HG03575 (cell line): Measurements from ENCODE around the gene PCDHB13.
"Not testable (repeated sequence)": the region's sequence is repeated elsewhere in the genome, so short reads cannot be mapped to it uniquely, and the experiment has no call there.

Experiments used
- ATAC-seq: cut with Tn5 transposase; IDR thresholded peaks from one replicate; pipeline ENCODE4 v1.9.1; 2021; ENCODE audit not compliant: unreplicated experiment, insufficient number of reproducible peaks, low FRiP score; ENCODE audit errors: extremely low read depth

PCDHB13 gene

GRCh38 chr5:141199359-141200235 lies 14.1 kb upstream of the PCDHB13 start, which contains the start of gene PCDHB11:
Gene PCDHB11 (plus strand): TSS chr5:141199627. CDS start chr5:141199775, 148 bp downstream.
- no peak for ATAC-seq

GRCh38 chr5:141201126-141201525 lies 12.6 kb upstream of the PCDHB13 start:
- ATAC-seq = not testable (repeated sequence)

GRCh38 chr5:141201646-141202045 lies 12.1 kb upstream of the PCDHB13 start:
- ATAC-seq = not testable (repeated sequence)

GRCh38 chr5:141208478-141208877 lies 5.2 kb upstream of the PCDHB13 start, which contains the start of gene PCDHB12:
Gene PCDHB12 (plus strand): TSS chr5:141208719. CDS start chr5:141208908, 189 bp downstream.
- no peak for ATAC-seq

GRCh38 chr5:141210281-141210680 lies 3.4 kb upstream of the PCDHB13 start:
- ATAC-seq = not testable (repeated sequence)

- ATAC-seq = not testable (repeated sequence)
These were observed 2.9 kb upstream of the PCDHB13 start for GRCh38 chr5:141210849-141211248.

GRCh38 chr5:141214583-141214982 lies 864 bp downstream of the PCDHB13 start:
- not testable (repeated sequence) for ATAC-seq

- not testable (repeated sequence) for ATAC-seq
These were observed 1.8 kb downstream of the PCDHB13 start for GRCh38 chr5:141215504-141215903.

- ATAC-seq = not testable (repeated sequence)
These were observed 2.3 kb downstream of the PCDHB13 start for GRCh38 chr5:141216035-141216434.

GRCh38 chr5:141223112-141223783 lies 9.5 kb downstream of the PCDHB13 start, which contains the start of gene PCDHB14:
Gene PCDHB14 (plus strand): TSS chr5:141223343. CDS start chr5:141223506, 163 bp downstream.
- no peak for ATAC-seq

- not testable (repeated sequence) for ATAC-seq
These were observed 11.1 kb downstream of the PCDHB13 start for GRCh38 chr5:141224844-141225243.

- not testable (repeated sequence) for ATAC-seq
These were observed 11.7 kb downstream of the PCDHB13 start for GRCh38 chr5:141225421-141225820.

GRCh38 chr5:141234109-141234667 lies 20.5 kb downstream of the PCDHB13 start:
- ATAC-seq = no peak

GRCh38 chr5:141235922-141236321 lies 22.2 kb downstream of the PCDHB13 start:
- not testable (repeated sequence) for ATAC-seq

- ATAC-seq = no peak
These were observed 23.0 kb downstream of the PCDHB13 start for GRCh38 chr5:141236516-141237313.

GRCh38 chr5:141241496-141241895 lies 27.8 kb downstream of the PCDHB13 start:
- ATAC-seq = no peak

GRCh38 chr5:141245250-141245717 lies 31.6 kb downstream of the PCDHB13 start, which contains the start of gene PCDHB15:
Gene PCDHB15 (plus strand): TSS chr5:141245395. CDS start chr5:141245579, 184 bp downstream.
- no peak for ATAC-seq

GRCh38 chr5:141246971-141247370 lies 33.3 kb downstream of the PCDHB13 start:
- not testable (repeated sequence) for ATAC-seq
